Cardiac muscle cell (in vitro differentiated cells and primary cell): ENCODE results near the gene SNX9. TPM values are rescaled to one million over a fixed set of nuclear protein-coding genes. Genes with fewer than 3 reads are reported as not detected.
A peak's percentile ranks its signal among the peaks of the same experiment; 100 is the strongest.
"Not testable (repeated sequence)": the region's sequence is repeated elsewhere in the genome, so short reads cannot be mapped to it uniquely, and the experiment has no call there.

ENCODE experiments used
- DNase-seq, 2 donors: peaks; one replicate each; pipeline versions ENCODE4 v3.0.0 to v3.0.0-alpha.2; 2010 to 2017; ENCODE audit warnings: low read depth in 1 of 2, low spot score in 1 of 2
- H3K27ac ChIP-seq: fragments of 200-600 bp; sonication (generic); 2 replicates; pipeline ENCODE4 v1.5.1; 2016
- H3K27me3 ChIP-seq: fragments of 200-600 bp; sonication (generic); 2 replicates; pipeline ENCODE4 v1.6.0; 2016; ENCODE audit warnings: control low read depth
- H3K36me3 ChIP-seq: fragments of 200-600 bp; sonication (generic); 2 replicates; pipeline ENCODE4 v1.5.1; 2016; ENCODE audit warnings: control low read depth
- H3K4me1 ChIP-seq: fragments of 200-600 bp; sonication (generic); 2 replicates; pipeline ENCODE4 v1.8.1; 2017; ENCODE audit warnings: low read depth, mild to moderate bottlenecking, mixed run types
- H3K4me3 ChIP-seq: fragments of 200-600 bp; sonication (generic); 2 replicates; pipeline ENCODE4 v1.5.1; 2016; ENCODE audit warnings: mild to moderate bottlenecking
- H3K9me3 ChIP-seq: fragments of 200-600 bp; sonication (generic); 2 replicates; pipeline ENCODE4 v1.5.1; 2017; ENCODE audit warnings: low read depth, mild to moderate bottlenecking, control low read depth
- CTCF ChIP-seq: IDR thresholded peaks from 2 replicates; pipeline ENCODE4 v1.5.1; 2012; ENCODE audit warnings: low read depth, mild to moderate bottlenecking, low read length
- polyA plus RNA-seq: library from polyadenylated mRNA; unstranded; fragments of >200 nt; fragmentation: Nextera tagmentation; extraction: Ambion mirVana; gene quantifications from 2 replicates; pipeline ENCODE4 v1.2.1, GENCODE V29; 2016
- total RNA-seq: library from RNA; depleted of rRNA; stranded (reverse); fragments of >200 nt; gene quantifications from 2 replicates; pipeline ENCODE4 v1.2.3, GENCODE V29; 2016

The SNX9 gene
- total and polyA plus RNA-seq, 2 experiments from 2014 or later, result 23.9 to 27.0 TPM

- H3K27ac ChIP-seq, result no peak overlapping the region
- H3K9me3 ChIP-seq, result no peaks in the 10 kb centered on the region
- DNase-seq, result no peak
- H3K27me3 ChIP-seq, result no peaks in the 10 kb centered on the region
- H3K4me3 ChIP-seq, result no peak overlapping the region
- H3K4me1 ChIP-seq, result peaks cover 10% of the 10 kb centered on the region
- H3K36me3 ChIP-seq, result no peaks in the 10 kb centered on the region
- TF ChIP-seq CTCF, result no peak
Observed at GRCh38 chr6:157842212-157842611, 19.2 kb downstream of the SNX9 start.

- not testable (repeated sequence) for H3K27me3 ChIP-seq, H3K4me3 ChIP-seq, H3K9me3 ChIP-seq, H3K4me1 ChIP-seq, H3K27ac ChIP-seq, H3K36me3 ChIP-seq, DNase-seq
Observed at GRCh38 chr6:157844196-157844595, 21.1 kb downstream of the SNX9 start.

- Histone ChIP-seq H3K4me3 (no peak overlapping the region), H3K36me3 (no peaks in the 10 kb centered on the region), H3K27ac (no peak overlapping the region), H3K9me3 (no peaks in the 10 kb centered on the region), H3K4me1 (peaks cover 6% of the 10 kb centered on the region), H3K27me3 (no peaks in the 10 kb centered on the region)
- no peak for DNase-seq
- TF ChIP-seq CTCF, result no peak
Observed at GRCh38 chr6:157845493-157846259, 22.6 kb downstream of the SNX9 start.

GRCh38 chr6:157847846-157848245 lies 24.8 kb downstream of the SNX9 start:
- TF ChIP-seq CTCF, result no peak
- DNase-seq, result no peak
- no peaks in the 10 kb centered on the region for H3K27me3 ChIP-seq

GRCh38 chr6:157848693-157849092 lies 25.6 kb downstream of the SNX9 start:
- Histone ChIP-seq H3K4me3 (no peak overlapping the region), H3K36me3 (no peaks in the 10 kb centered on the region), H3K27me3 (no peaks in the 10 kb centered on the region), H3K9me3 (no peaks in the 10 kb centered on the region), H3K27ac (no peak overlapping the region), H3K4me1 (peaks cover 6% of the 10 kb centered on the region)
- no peak for TF ChIP-seq CTCF
- DNase-seq, result no peak

More at GRCh38 chr6:157847846-157848245, 24.8 kb downstream of the SNX9 start:
- Histone ChIP-seq H3K4me1 (peaks cover 6% of the 10 kb centered on the region), H3K9me3 (no peaks in the 10 kb centered on the region), H3K27ac (no peak overlapping the region), H3K36me3 (no peaks in the 10 kb centered on the region), H3K4me3 (no peak overlapping the region)

- TF ChIP-seq CTCF, result no peak
- Histone ChIP-seq H3K27ac (peak overlapping the region; percentile 45), H3K27me3 (no peaks in the 10 kb centered on the region), H3K9me3 (no peaks in the 10 kb centered on the region), H3K4me1 (peaks cover 6% of the 10 kb centered on the region), H3K4me3 (no peak overlapping the region), H3K36me3 (no peaks in the 10 kb centered on the region)
- DNase-seq, result no peak
Observed at GRCh38 chr6:157849288-157850017, 26.4 kb downstream of the SNX9 start.
